Cardiac fibroblast (primary cell): ENCODE data around the gene AHRR.
"Not testable (repeated sequence)": the region's sequence is repeated elsewhere in the genome, so short reads cannot be mapped to it uniquely, and the experiment has no call there.

ENCODE experiments used
- DNase-seq, 2 donors: peaks; one replicate each; pipeline versions ENCODE4 v3.0.0 to v3.0.0-alpha.2; 2010; ENCODE audit warnings: low read depth in 2 of 2
- H3K4me3 ChIP-seq, 2 donors: replicated peaks in 1 of 2; 1 replicate in 1 of 2; 2 replicates in 1 of 2; pipeline ENCODE4 v1.5.1; 2011; ENCODE audit warnings: low read depth in 2 of 2, low read length in 2 of 2, mild to moderate bottlenecking in 2 of 2, moderate library complexity in 1 of 2
- CTCF ChIP-seq: IDR thresholded peaks from one replicate; pipeline ENCODE4 v1.5.1; 2011; ENCODE audit warnings: low read depth, mild to moderate bottlenecking, low read length, inconsistent platforms

AHRR gene

GRCh38 chr5:407051-407450 lies 85.5 kb downstream of the AHRR start:
- no peak for TF ChIP-seq CTCF
- H3K4me3 ChIP-seq: no peak overlapping the region
- DNase-seq: no peak

GRCh38 chr5:407801-408268 lies 86.3 kb downstream of the AHRR start:
- no peak for TF ChIP-seq CTCF
- DNase-seq: no peak
- no peak overlapping the region for H3K4me3 ChIP-seq

- peak in 1 of 2 donors; percentile 15 for DNase-seq
- TF ChIP-seq CTCF: no peak
- H3K4me3 ChIP-seq: no peak overlapping the region
Measured at GRCh38 chr5:410911-411517, 89.5 kb downstream of the AHRR start.

GRCh38 chr5:411728-412127 lies 90.2 kb downstream of the AHRR start:
- DNase-seq: no peak
- TF ChIP-seq CTCF: no peak
- no peak overlapping the region for H3K4me3 ChIP-seq

GRCh38 chr5:414991-415927 lies 93.7 kb downstream of the AHRR start:
- not testable (repeated sequence) for H3K4me3 ChIP-seq
- DNase-seq: peak in 1 of 2 donors; percentile 86

GRCh38 chr5:415928-416635 lies 94.6 kb downstream of the AHRR start:
- no peak for DNase-seq
- no peak overlapping the region for H3K4me3 ChIP-seq
- TF ChIP-seq CTCF: no peak

GRCh38 chr5:416636-416960 lies 95.1 kb downstream of the AHRR start:
- no peak overlapping the region for H3K4me3 ChIP-seq
- DNase-seq: no peak
- TF ChIP-seq CTCF: no peak
